22Rv1 (cell line): ENCODE results near the gene BEND4.

Source experiments
- ZFX ChIP-seq: fragments of 450-650 bp; IDR thresholded peaks from 2 replicates; pipeline ENCODE4 v1.6.1; 2017; ENCODE audit warnings: antibody characterized with exemption, borderline replicate concordance
- TF ChIP-seq, protein P1 (sequence below): fragments of 450-650 bp; IDR thresholded peaks from 2 replicates; pipeline ENCODE4 v1.5.1; 2017; ENCODE audit warnings: mild to moderate bottlenecking

DNA sequence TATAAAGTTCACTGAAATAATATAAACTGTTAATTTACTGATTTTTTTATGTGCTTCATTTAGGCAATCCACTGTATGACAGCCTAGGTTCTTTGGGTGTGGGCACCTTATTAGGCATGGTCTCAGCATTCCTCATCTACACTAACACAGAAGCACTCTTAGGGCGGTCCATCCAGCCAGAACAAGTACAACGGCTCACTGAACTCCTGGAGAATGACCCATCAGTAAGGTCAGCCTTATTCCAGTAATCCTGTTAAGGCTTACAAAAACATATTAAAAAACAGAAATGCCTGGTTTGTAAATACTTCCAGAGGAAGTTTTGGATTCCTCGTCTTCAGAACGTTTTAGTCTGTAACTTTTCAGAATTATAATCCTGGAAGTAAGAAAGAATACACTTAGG is 82.0 kb downstream of the BEND4 start:
- TF ChIP-seq, protein P1, sequence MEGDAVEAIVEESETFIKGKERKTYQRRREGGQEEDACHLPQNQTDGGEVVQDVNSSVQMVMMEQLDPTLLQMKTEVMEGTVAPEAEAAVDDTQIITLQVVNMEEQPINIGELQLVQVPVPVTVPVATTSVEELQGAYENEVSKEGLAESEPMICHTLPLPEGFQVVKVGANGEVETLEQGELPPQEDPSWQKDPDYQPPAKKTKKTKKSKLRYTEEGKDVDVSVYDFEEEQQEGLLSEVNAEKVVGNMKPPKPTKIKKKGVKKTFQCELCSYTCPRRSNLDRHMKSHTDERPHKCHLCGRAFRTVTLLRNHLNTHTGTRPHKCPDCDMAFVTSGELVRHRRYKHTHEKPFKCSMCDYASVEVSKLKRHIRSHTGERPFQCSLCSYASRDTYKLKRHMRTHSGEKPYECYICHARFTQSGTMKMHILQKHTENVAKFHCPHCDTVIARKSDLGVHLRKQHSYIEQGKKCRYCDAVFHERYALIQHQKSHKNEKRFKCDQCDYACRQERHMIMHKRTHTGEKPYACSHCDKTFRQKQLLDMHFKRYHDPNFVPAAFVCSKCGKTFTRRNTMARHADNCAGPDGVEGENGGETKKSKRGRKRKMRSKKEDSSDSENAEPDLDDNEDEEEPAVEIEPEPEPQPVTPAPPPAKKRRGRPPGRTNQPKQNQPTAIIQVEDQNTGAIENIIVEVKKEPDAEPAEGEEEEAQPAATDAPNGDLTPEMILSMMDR, result no peak
- no peak for TF ChIP-seq ZFX
